Adrenal gland (tissue), 12 donors: ENCODE data around the gene GTSE1. TPM values are rescaled to one million over a fixed set of nuclear protein-coding genes. Genes with fewer than 3 reads are reported as not detected.

Source experiments
- DNase-seq, 7 donors: peaks; one replicate each; pipeline ENCODE4 v3.0.0-alpha.2; 2019 to 2020
- H3K27ac ChIP-seq, 5 donors: fragments of 200-600 bp; sonication (generic) in 4 of 5; 1 replicate in 3 of 5; 2 replicates in 2 of 5; pipeline versions ENCODE4 v1.5.1 to v1.8.0; 2016 to 2020; ENCODE audit warnings: mild to moderate bottlenecking in 1 of 5
- H3K27me3 ChIP-seq: fragments of 200-600 bp; 2 replicates; pipeline ENCODE4 v1.8.0; 2021
- H3K36me3 ChIP-seq, 2 donors: fragments of 200-600 bp; replicated peaks in 1 of 2; 1 replicate in 1 of 2; 2 replicates in 1 of 2; pipeline versions ENCODE4 v1.5.1 to v1.8.0; 2018 to 2022
- H3K4me1 ChIP-seq, 2 donors: fragments of 200-600 bp; replicated peaks in 1 of 2; 1 replicate in 1 of 2; 2 replicates in 1 of 2; pipeline versions ENCODE4 v1.5.1 to v1.8.0; 2018 to 2021
- H3K4me3 ChIP-seq, 4 donors: fragments of 200-600 bp; sonication (generic) in 3 of 4; one replicate each; pipeline ENCODE4 v1.5.1; 2016 to 2018
- H3K9me3 ChIP-seq, 3 donors: fragments of 200-600 bp; sonication (generic) in 1 of 3; replicated peaks in 1 of 3; 1 replicate in 2 of 3; 2 replicates in 1 of 3; pipeline versions ENCODE4 v1.5.1 to v1.8.0; 2016 to 2021
- CTCF ChIP-seq, 6 experiments: fragments of 450-650 bp in 4 of 6; fragments of 200-600 bp in 2 of 6; sonication (generic) in 1 of 6; IDR thresholded peaks; 1 replicate in 5 of 6; 2 replicates in 1 of 6; pipeline versions ENCODE4 v1.5.1 to v1.8.0; 2016 to 2021; ENCODE audit warnings: antibody characterized with exemption in 6 of 6, mild to moderate bottlenecking in 2 of 6, moderate library complexity in 1 of 6
- POLR2A ChIP-seq, 2 donors: fragments of 450-650 bp; IDR thresholded peaks; one replicate each; pipeline ENCODE4 v1.6.1; 2017; ENCODE audit warnings: antibody characterized with exemption in 2 of 2, mild to moderate bottlenecking in 2 of 2, moderate library complexity in 1 of 2
- WGBS, 4 donors: extraction: QIAGEN DNeasy Blood & Tissue Kit in 2 of 4; methylation state at CpG; one replicate each; pipeline versions ENCODE4 v1.1.5 to v1.1.7; 2013 to 2017; 5-methylcytosine and 5-hydroxymethylcytosine counted together
- intact Hi-C, 2 donors: fragments of 100-400 bp; cut with DNase I; formaldehyde crosslinking; loops; one replicate each; pipeline versions ENCODE4 v1.14.1 to v1.15.0; 2022 to 2023
- polyA plus RNA-seq, 3 donors: library from polyadenylated mRNA; stranded (reverse); fragments of 200-250 nt in 2 of 3; fragments of 350-450 nt in 1 of 3; fragmentation: Illumina TruSeq in 1 of 3; extraction: RNeasy Lipid Tissue Mini Kit (QIAGEN cat#74804) in 1 of 3; gene quantifications; one replicate each; pipeline ENCODE4 v1.2.3, GENCODE V29; 2013 to 2014
- total RNA-seq, 9 donors: library from RNA; depleted of rRNA in 4 of 9; stranded (reverse); fragments of >200 nt in 4 of 9; fragments of 120-200 nt in 1 of 9; fragmentation: NEBNext Ultra II Directional in 1 of 9; extraction: Animal tissue kit (Norgen Biotek cat#: 25700) in 1 of 9; gene quantifications; one replicate each; pipeline versions ENCODE4 v1.1.0 to v1.2.4, GENCODE V29; 2013 to 2023
- donor health status: healthy with polysubstance abuse.
- donor health status: Bipolar disorder and iron deficiency.
- donor health status: DM: yes; HTN: yes; CAD: no.
- donor health status: DM: no; HTN: no; CAD: no.
- donor health status: DM: no; HTN: no; CAD: no.
- donor health status: DM: yes; HTN: yes; CAD: no.

GTSE1 gene
- total and polyA plus RNA-seq, 12 donors = 0.06 to 5.7 (median 1.0) TPM

- peak; percentile 29 to 92 for TF ChIP-seq POLR2A (IDR thresholded peaks at IDR 0.05)
- no peak for TF ChIP-seq CTCF (IDR thresholded peaks at IDR 0.05)
- 0 to 3% (median 1%) methylated on average over 31 to 74 of the region's 74 CpGs for WGBS, 4 donors
- intact Hi-C loops = no loop called here
- Histone ChIP-seq H3K36me3 (peaks cover 0 to 13% of the 10 kb centered on the region in 2 donors), H3K4me1 (peaks cover 16 to 25% of the 10 kb centered on the region in 2 donors), H3K27me3 (no peaks in the 10 kb centered on the region), H3K9me3 (no peaks in the 10 kb centered on the region), H3K27ac (peak within 1 kb of the TSS; percentile 62 to 85 (median 81)), H3K4me3 (peak within 1 kb of the TSS; percentile 36 to 73 (median 43))
- DNase-seq = peak; percentile 95 to 97 (median 96)
These were observed 29.0 kb upstream of the GTSE1 start, which contains the start of gene TTC38 for GRCh38 chr22:46267431-46268279. TSS of gene TTC38 (plus strand) at chr22:46268008. CDS start at chr22:46268040, 32 bp downstream.

GRCh38 chr22:46269564-46269963, 27.1 kb upstream of the GTSE1 start:
- Histone ChIP-seq H3K27me3 (no peaks in the 10 kb centered on the region), H3K4me3 (peak overlapping the region in 1 of 4 donors; percentile 73), H3K36me3 (peaks cover 0 to 30% of the 10 kb centered on the region in 2 donors), H3K27ac (peak overlapping the region in 2 of 5 donors; percentile 4 to 12), H3K4me1 (peaks cover 16 to 25% of the 10 kb centered on the region in 2 donors), H3K9me3 (no peaks in the 10 kb centered on the region)
- intact Hi-C loops = no loop called here
- peak in 1 of 7 donors; percentile 11 for DNase-seq
- WGBS, 4 donors = 69 to 79% (median 74%) methylated on average over 8 to 11 of the region's 11 CpGs
- TF ChIP-seq POLR2A (IDR thresholded peaks at IDR 0.05) = no peak
- no peak for TF ChIP-seq CTCF (IDR thresholded peaks at IDR 0.05)

- 97 to 99% (median 97%) methylated on average over 8 of the region's 8 CpGs for WGBS, 4 donors
- Histone ChIP-seq H3K9me3 (no peaks in the 10 kb centered on the region), H3K27ac (no peak overlapping the region), H3K4me1 (peaks cover 9 to 18% of the 10 kb centered on the region in 2 donors), H3K4me3 (no peak overlapping the region), H3K27me3 (no peaks in the 10 kb centered on the region), H3K36me3 (peaks cover 0 to 51% of the 10 kb centered on the region in 2 donors)
- DNase-seq = peak in 1 of 7 donors; percentile 5
- intact Hi-C loops = no loop called here
- TF ChIP-seq POLR2A (IDR thresholded peaks at IDR 0.05) = no peak
- TF ChIP-seq CTCF (IDR thresholded peaks at IDR 0.05) = no peak
These were observed 24.5 kb upstream of the GTSE1 start for GRCh38 chr22:46272196-46272595.

- peaks cover 6 to 16% of the 10 kb centered on the region in 2 donors for H3K4me1 ChIP-seq
- no peaks in the 10 kb centered on the region for H3K9me3 ChIP-seq
- DNase-seq = peak in 1 of 7 donors; percentile 13
- intact Hi-C loops = no loop called here
- H3K4me3 ChIP-seq = no peak overlapping the region
- TF ChIP-seq POLR2A (IDR thresholded peaks at IDR 0.05) (no peak), CTCF (IDR thresholded peaks at IDR 0.05) (no peak)
- no peaks in the 10 kb centered on the region for H3K27me3 ChIP-seq
- peaks cover 0 to 58% of the 10 kb centered on the region in 2 donors for H3K36me3 ChIP-seq
- H3K27ac ChIP-seq = no peak overlapping the region
- 83 to 94% (median 92%) methylated on average over 5 to 12 of the region's 12 CpGs for WGBS, 4 donors
These were observed 23.8 kb upstream of the GTSE1 start for GRCh38 chr22:46272762-46273431.
